ENCODE data around the gene MTPN. TPM values are rescaled to one million over a fixed set of nuclear protein-coding genes. Genes with fewer than 3 reads are reported as not detected.

Gene MTPN
- total RNA-seq, 1 experiment from 2014 or later, result 148 TPM

GRCh38 chr7:135981958-135982646 is 4.9 kb upstream of the MTPN start:
- DNase-seq (ENCODE audit: low spot score), result peak; percentile 15

DNA sequence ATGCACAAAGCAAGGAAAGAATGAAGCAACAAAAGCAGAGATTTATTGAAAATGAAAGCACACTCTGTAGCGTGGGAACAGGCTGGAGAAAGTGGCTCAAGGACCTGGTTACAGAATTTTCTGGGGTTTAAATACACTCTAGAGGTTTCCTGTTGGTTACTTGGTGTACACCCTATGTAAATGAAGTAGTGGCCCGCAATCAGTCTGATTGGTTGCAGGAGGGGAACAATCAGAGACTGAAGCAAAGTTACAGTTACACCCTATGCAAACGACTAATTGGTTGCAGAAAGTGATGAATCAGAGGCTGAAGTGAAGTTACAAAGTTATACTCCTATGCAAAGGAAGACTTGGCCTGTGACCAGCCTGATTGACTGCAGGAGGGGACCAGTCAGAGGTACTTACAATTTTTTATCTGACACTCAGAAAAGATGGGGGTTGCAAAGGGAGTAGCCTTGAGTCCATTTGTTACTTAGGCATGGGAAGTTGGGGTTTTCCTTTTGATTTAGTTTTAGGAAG is 3.6 kb upstream of the MTPN start:
- DNase-seq (ENCODE audit: low spot score), result peak; percentile 96

- peak; percentile 50 for DNase-seq (ENCODE audit: low spot score)
Observed at GRCh38 chr7:135980012-135980551, 2.9 kb upstream of the MTPN start.

DNA sequence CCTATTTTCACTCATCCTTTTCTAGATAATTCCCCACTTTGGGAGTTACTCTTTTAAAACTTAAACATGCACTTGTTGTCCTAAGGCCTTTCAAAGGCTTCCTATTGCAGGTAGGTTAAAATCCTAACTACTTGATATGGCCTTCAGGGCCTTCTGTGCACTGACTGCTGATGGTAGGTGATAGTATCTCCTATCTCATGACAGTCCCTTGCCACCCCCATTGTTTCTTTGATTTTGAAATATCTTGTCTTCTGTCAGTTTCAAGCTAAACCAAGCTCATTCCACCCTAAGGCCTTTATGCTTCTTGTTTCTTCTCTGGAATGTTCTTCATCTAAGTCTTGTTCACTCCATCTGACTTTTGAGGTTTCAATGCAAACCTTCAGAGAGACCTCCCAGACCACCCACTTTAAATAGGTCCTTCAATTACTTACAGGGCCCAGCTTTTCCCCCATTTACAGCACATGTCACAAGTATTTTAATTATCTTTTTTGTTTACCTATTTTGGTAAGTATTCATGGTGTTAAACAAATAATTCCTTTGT is 2.4 kb upstream of the MTPN start:
- no peak for DNase-seq (ENCODE audit: low spot score)

- DNase-seq (ENCODE audit: low spot score), result no peak
Observed at GRCh38 chr7:135978624-135979023, 1.5 kb upstream of the MTPN start.

DNA sequence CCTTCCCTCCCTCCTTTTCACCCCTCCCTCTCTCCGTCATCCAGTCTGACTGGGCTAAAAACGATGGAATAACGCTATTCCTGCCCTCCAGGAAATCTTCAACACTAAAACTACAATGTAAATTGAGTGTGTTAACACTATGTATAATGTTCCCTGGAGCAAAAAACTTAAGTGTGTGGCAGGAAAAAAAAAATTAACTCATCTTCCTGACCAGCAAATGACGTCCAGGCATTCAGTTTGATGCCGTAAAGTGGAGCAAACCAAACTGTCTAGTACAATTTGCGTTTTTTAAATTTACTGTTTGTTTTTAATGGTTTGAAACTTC is 545 bp upstream of the MTPN start:
- no peak for DNase-seq (ENCODE audit: low spot score)

- peak; percentile 15 for DNase-seq (ENCODE audit: low spot score)
Observed at GRCh38 chr7:135976312-135977006, 700 bp downstream of the MTPN start.

- no peak for DNase-seq (ENCODE audit: low spot score)
Observed at GRCh38 chr7:135975166-135975565, 2.0 kb downstream of the MTPN start.

DNA sequence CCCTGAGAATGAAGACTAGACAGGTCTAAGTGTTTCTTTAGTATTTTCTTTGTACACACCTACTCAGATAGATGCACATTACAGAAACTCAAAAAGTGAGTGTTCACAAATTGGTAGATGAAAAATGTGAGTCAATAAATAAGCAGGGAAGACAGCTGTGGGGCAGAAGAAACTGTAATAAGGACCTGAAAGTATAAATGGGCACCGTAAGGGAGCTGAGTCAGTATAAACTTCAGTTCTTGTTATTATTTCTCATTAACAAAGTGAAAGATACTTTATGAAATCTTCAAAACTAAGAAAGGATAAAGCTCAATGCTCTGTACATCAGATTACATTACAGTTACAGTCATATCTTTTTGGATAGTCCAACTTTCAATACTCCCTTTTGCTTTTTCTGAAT is 2.5 kb downstream of the MTPN start:
- DNase-seq (ENCODE audit: low spot score), result no peak

GRCh38 chr7:135971366-135971725 is 5.8 kb downstream of the MTPN start:
- DNase-seq (ENCODE audit: low spot score), result no peak

DNA sequence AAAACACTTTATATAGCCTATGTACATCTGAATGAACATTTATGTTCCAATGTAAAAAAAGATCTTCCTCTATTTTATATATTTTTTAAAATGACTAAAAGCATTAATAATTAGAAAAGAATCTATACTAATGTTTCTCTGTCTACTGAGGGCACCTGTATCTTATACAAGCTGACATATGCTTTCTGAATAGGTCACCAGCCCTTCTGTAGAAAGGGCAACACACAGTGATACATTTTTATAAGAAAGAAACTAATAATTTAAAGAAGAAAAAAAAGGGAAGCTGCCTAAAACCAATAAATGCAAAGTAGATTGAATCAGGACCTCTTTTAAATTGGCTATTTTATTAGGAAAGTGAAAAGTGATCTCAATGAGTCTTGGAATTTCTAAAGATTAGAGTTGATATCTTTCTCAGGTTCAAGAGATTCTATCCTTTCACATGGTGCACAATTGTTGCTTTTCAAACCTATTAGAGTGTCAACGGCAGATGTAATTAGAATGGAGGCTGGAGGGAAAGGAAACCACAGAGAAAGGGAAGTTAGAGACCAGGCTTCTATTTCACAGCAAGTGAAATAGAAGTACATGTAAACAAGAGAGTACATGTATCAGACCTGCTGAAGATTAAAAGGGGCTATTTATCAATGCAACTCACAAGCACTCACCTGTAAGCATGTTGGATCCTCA is 6.3 kb downstream of the MTPN start:
- DNase-seq (ENCODE audit: low spot score), result no peak

GRCh38 chr7:135970045-135970444 is 7.1 kb downstream of the MTPN start:
- no peak for DNase-seq (ENCODE audit: low spot score)

GRCh38 chr7:135966341-135967043 is 10.7 kb downstream of the MTPN start:
- no peak for DNase-seq (ENCODE audit: low spot score)

GRCh38 chr7:135965602-135966001 is 11.6 kb downstream of the MTPN start:
- no peak for DNase-seq (ENCODE audit: low spot score)

DNA sequence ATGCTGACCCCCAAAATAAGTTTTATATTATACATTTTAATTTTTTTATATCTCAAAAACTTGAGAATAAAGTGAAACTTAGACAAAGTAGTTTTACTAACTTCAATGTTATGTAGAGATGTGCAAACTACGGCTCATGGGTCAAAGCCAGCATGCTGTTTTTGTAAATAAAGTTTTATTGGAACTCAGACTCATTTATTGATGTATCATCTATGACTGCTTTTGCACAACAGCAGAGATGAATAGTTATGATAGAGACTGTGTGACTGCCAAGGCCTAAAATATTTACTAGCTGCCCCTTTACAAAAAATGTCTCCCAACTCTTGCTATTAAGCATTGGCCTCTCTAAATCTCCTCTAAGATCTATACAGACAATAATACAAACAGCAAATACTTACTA is 12.4 kb downstream of the MTPN start:
- no peak for DNase-seq (ENCODE audit: low spot score)

DNA sequence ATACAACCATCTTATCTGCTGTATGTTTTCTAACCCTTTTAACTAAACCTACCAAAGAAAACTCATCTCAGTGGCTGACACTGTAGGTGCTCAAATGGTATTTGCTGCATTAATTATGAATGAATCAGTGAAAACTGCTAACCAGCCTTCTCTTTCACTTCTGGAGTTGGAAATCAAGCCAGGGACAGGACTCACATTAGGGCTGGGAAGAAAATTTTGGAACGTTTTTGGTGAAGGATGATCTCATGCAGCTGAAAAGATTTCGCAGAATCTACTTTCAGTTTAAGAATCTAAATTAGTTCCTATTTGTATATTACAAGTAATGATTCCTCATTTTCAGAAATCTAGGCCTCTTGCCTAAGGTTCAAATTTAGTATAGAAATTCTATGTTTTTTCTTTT is 12.9 kb downstream of the MTPN start:
- DNase-seq (ENCODE audit: low spot score), result no peak

DNA sequence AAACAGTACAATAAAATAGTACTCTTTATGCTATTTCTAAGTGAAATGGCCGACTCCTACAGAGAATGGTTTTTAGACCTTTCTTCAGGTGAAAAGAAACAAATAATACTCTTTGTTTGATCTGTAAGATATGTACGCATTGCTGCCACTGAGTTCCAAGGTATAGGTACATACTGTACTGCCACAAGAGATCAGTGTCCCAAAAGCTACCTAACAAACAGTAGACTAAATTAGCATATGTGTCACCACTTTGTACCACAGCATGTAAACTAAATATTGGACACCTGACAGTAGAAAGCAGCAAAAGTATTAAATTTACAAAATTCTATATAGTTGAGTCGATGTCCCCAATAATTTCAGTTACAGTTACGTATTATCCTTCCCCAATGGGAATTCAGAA is 14.4 kb downstream of the MTPN start:
- DNase-seq (ENCODE audit: low spot score), result no peak

DNA sequence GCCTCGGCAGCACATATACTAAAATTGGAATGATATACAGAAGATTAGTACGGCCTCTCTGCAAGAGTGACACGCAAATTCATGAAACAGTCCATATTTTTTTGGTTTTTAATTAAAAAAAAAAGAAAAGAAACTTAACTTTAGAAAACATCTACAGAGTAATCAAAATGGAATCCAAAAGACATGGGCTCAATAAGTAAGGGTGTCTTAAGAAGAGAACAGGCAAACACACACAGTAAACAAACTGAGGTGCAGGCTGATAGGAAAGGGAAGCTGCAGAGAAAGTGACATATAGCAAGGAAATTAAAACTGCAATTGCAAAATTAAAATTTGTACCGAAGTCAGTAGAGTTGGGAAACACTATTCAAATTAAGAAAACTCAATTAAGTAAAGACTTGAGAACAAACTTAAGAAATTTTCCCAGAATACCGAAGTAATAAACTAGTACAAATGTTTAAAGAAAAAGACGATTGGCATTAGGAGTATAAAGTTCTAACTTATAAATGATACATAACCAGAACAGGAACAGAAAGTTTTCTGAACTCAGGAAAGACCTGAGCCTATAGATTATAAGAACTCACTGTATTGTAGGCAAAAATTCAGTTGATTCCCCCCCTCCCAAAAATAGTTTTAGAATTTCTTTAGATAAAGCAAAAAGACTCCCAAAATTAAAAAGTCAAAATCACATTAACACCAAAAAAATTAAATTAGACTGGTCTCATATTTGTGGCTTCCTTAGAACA is 16.3 kb downstream of the MTPN start:
- DNase-seq (ENCODE audit: low spot score), result no peak

DNA sequence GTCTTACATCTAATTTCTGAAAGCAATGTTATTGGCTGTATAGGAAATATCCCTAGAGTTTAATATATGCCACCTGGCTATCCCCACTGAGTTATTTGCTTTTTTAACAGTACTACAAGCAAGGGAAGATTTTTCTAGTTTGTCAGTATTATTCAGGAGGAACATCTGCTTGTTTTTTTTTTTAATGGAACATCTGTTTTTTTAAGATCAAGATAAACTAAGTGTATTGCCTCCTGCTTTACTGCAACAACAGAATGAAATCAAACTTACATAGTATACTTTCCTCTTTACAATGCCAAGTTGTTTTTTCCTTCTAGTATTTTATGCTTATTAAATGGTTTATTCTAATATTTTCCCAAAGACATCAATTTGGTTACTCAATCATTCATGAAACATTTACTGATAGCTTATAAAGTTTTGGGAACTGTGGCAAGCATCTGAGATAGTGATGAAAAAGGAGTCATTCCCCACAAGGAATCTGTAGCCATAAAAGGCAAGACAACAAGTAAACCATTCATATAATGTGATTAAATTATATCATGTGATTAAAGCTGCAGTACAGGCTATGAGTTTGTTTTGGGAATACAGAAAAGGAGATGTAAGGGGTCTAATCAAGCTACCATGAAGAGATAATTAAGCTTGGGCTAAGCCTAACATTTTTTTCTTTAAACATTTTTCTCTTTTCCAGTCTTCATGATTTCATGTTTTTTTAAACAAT is 17.4 kb downstream of the MTPN start:
- no peak for DNase-seq (ENCODE audit: low spot score)

DNA sequence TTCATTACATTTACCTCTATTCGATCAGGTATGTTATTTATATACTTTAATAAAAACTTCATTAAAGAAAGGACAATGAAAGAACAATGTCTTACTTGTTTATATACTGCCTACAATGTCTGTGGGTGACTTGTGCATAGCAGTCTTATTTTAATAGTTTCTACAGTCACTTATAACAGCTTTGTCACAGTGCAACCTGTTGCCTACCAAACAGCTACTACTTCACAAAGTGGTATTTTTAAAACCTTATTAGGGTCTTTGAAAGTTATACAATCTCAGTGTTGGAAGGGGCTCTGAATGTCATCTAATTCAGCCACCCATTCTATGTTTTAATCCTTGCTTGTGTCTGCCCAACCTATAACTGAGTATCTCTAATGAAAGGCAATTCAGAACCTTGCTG is 19.0 kb downstream of the MTPN start:
- no peak for DNase-seq (ENCODE audit: low spot score)
